ACC112 (cell line): ENCODE results near the gene ZNF423.

Experiments used
- H2AFZ ChIP-seq: fragments of 200-600 bp; sonication (generic); one replicate; pipeline ENCODE4 v1.6.0; 2017; ENCODE audit warnings: antibody characterized with exemption, low read length; ENCODE audit not compliant: unreplicated experiment
- H3K27ac ChIP-seq: fragments of 200-600 bp; sonication (generic); 2 replicates; pipeline ENCODE4 v1.5.1; 2014; ENCODE audit warnings: low read depth, mild to moderate bottlenecking, antibody characterized with exemption, low read length, moderate library complexity
- H3K27me3 ChIP-seq: fragments of 200-600 bp; sonication (generic); 2 replicates; pipeline ENCODE4 v1.6.1; 2014; ENCODE audit warnings: mild to moderate bottlenecking, antibody characterized with exemption, low read length, moderate library complexity, mixed read lengths; ENCODE audit not compliant: insufficient read depth
- H3K36me3 ChIP-seq: fragments of 200-600 bp; sonication (generic); 2 replicates; pipeline ENCODE4 v1.6.1; 2016; ENCODE audit warnings: mild to moderate bottlenecking, antibody characterized with exemption, low read length, moderate library complexity, mixed read lengths; ENCODE audit not compliant: insufficient read depth
- H3K4me1 ChIP-seq: fragments of 200-600 bp; sonication (generic); one replicate; pipeline ENCODE4 v1.6.1; 2016; ENCODE audit warnings: low read length, mixed read lengths; ENCODE audit not compliant: insufficient read depth, unreplicated experiment, control insufficient read depth
- H3K4me3 ChIP-seq: fragments of 200-600 bp; sonication (generic); 2 replicates; pipeline ENCODE4 v1.5.1; 2014; ENCODE audit warnings: mild to moderate bottlenecking, low read depth, low read length
- H3K79me2 ChIP-seq: fragments of 200-600 bp; sonication (generic); one replicate; pipeline ENCODE4 v1.6.0; 2016; ENCODE audit warnings: low read length; ENCODE audit not compliant: control insufficient read depth, unreplicated experiment, insufficient read depth

The ZNF423 gene

GRCh38 chr16:49643429-49644144 is 212.3 kb downstream of the ZNF423 start:
- H3K27ac ChIP-seq, result peak overlapping the region; percentile 94
- 0 out of 2 replicates have a peak, but pooled peaks cover 9% of the 10 kb centered on the region for H3K36me3 ChIP-seq
- peak overlapping the region; percentile 53 for H3K4me3 ChIP-seq
- peaks cover 43% of the 10 kb centered on the region for H3K4me1 ChIP-seq
- no peaks in the 10 kb centered on the region for H3K27me3 ChIP-seq
- no peaks in the 10 kb centered on the region for H3K79me2 ChIP-seq
- peak overlapping the region; percentile 4 for H2AFZ ChIP-seq

DNA sequence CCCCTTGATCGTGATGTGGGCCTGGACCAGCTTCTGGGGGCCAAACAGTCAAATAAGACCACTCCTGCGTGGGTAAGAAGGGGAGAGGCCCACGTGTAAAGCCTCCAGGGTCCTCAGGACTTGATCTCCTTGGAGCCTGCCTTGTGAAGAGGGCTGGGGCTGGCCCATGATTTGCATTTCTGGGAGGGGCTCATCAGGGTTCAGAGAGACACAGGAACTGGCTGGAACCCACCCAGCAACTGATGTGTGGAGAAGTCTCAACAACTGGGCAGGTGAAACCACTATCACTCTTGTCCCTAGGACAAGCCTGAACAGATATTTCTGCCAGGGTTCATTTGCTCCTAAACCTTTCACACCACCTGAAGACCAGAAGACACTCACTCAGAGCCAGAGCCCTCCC is 214.7 kb downstream of the ZNF423 start:
- no peaks in the 10 kb centered on the region for H3K79me2 ChIP-seq
- H3K36me3 ChIP-seq, result 0 out of 2 replicates have a peak, but pooled peaks cover 3% of the 10 kb centered on the region
- H3K27me3 ChIP-seq, result no peaks in the 10 kb centered on the region
- no peak overlapping the region for H2AFZ ChIP-seq
- peaks cover 43% of the 10 kb centered on the region for H3K4me1 ChIP-seq
- H3K4me3 ChIP-seq, result no peak overlapping the region
- H3K27ac ChIP-seq, result no peak overlapping the region

DNA sequence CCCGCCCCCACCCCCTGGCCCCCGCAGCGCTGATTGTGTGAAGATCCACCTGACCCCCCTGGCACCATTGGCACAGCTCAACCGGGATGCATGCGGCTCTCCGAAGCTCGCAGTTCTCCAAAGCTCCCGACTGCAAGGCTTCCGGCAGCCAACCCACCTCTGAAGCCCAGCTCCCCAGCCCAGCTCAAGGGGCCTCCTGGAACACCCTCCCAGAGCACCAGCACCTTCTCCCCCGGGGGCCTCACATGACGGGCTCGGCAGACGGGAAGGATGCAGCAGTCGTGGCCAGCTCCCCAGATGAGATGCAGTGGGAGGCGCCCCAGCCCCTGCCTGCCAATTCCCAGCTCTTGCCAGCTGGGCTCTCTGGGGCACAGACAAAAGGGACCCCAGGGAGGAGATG is 215.3 kb downstream of the ZNF423 start:
- H2AFZ ChIP-seq, result no peak overlapping the region
- peaks cover 43% of the 10 kb centered on the region for H3K4me1 ChIP-seq
- no peak overlapping the region for H3K27ac ChIP-seq
- H3K27me3 ChIP-seq, result no peaks in the 10 kb centered on the region
- 0 out of 2 replicates have a peak, but pooled peaks cover 3% of the 10 kb centered on the region for H3K36me3 ChIP-seq
- H3K79me2 ChIP-seq, result no peaks in the 10 kb centered on the region
- H3K4me3 ChIP-seq, result no peak overlapping the region

GRCh38 chr16:49639739-49640431 is 216.0 kb downstream of the ZNF423 start:
- H3K27ac ChIP-seq, result peak overlapping the region; percentile 71
- no peaks in the 10 kb centered on the region for H3K36me3 ChIP-seq
- H3K4me1 ChIP-seq, result peaks cover 43% of the 10 kb centered on the region
- peak overlapping the region; percentile 56 for H2AFZ ChIP-seq
- no peaks in the 10 kb centered on the region for H3K79me2 ChIP-seq
- H3K4me3 ChIP-seq, result 0 out of 2 replicates have a peak overlapping the region, but pooled peaks have one; percentile 8
- H3K27me3 ChIP-seq, result no peaks in the 10 kb centered on the region

DNA sequence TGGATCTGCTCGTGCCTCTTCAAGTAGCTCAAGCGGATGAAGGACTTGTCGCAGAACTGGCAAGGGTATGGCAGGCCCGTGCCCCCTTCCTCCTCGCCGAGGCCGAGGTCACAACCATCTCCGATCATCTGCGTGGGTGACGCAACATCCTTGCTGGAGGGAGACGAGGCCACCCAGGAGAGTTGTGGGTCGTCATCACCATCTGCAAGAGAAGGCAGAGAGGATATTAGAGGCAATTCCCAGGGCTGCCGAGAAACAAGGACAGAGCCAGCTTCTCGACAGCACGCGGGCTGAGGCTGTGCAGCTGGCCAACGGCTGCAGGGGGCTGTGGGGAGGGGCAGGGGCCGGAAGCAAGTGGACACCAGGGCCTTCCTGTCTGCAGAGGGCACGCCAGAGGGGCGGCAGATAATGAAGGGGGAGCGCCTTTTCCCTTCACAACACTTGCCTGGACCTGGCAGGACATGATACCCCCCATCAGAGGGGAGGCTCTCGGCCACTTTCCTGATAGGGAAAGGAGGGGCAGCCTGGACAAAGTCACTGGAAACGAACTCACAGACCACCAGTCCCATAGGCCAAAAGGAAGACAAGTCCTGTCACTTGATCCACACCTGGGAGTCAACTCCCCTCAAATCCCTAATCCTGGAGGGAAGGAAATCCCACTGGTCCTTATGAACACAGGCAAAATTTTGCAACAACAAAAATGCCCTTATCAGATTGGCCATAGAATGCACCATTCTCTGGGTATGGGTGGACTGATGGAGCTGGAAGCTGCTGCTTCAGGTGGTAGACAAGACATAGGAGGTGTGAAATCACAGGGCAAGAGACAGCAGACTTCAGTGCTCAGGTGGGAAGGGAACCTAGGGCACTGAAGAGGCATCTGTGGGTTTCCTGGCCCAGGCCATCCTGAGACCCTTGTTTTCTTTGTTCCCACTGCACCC is 217.0 kb downstream of the ZNF423 start:
- H3K4me1 ChIP-seq, result peaks cover 38% of the 10 kb centered on the region
- no peak overlapping the region for H2AFZ ChIP-seq
- H3K27ac ChIP-seq, result peak overlapping the region; percentile 71
- no peaks in the 10 kb centered on the region for H3K27me3 ChIP-seq
- H3K36me3 ChIP-seq, result no peaks in the 10 kb centered on the region
- H3K4me3 ChIP-seq, result no peak overlapping the region
- no peaks in the 10 kb centered on the region for H3K79me2 ChIP-seq

DNA sequence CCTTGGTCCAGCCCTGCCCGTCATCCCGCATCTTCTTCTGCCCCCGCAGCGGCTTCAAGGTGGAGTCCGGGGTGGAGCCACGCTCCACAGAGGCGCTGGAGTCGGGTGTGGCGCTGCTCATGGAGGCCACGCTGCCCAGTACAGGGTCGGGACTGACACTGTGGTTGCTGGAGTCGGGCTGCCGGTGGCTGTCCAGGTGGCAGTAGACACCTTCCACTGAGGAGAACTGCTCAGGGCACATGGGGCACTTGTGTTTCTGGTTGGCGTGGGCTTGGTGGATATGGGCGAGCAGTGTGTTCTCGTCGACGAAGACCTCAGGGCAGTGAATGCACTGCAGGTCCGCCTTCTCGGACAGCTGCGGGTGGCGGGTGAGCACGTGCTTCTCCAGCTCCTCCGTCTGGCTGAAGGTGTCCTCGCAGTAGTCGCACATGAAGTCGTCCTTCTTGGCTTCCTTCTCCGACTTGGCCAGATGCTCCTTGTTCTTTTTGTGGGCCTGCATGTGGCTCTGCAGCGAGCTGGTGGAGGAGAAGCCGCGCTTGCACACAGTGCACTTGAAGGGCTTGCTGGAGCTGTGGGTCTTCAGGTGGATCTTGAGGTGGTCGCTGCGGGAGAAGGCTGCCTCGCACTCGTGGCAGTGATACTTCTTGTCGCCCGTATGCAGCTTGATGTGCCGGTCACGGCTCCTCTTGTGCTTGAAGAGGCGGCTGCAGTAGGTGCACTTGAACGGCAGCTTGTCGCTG is 217.8 kb downstream of the ZNF423 start:
- Histone ChIP-seq H3K4me3 (no peak overlapping the region), H3K27me3 (no peaks in the 10 kb centered on the region)

DNA sequence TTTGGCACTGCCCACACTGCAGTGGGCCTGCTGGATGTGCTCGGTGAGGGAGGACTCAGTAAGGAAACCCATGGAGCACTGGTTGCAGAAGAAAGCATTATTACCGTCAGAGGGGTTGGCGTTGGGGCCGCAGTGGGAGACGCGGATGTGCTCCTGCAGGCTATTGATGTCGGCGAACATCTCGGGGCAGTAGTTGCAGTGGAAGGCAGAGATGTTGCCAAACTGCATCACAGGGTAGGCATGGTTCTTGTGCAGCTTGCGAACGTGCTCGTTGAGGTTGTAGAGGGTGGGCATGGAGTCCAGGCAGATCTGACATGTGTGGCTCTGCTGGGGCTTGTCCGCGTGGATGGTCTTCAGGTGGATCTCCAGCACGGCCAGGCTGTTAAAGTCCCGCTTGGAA is 218.4 kb downstream of the ZNF423 start:
- H2AFZ ChIP-seq, result no peak overlapping the region
- peaks cover 28% of the 10 kb centered on the region for H3K4me1 ChIP-seq
- H3K79me2 ChIP-seq, result no peaks in the 10 kb centered on the region
- no peaks in the 10 kb centered on the region for H3K27me3 ChIP-seq
- H3K4me3 ChIP-seq, result no peak overlapping the region
- H3K27ac ChIP-seq, result no peak overlapping the region
- H3K36me3 ChIP-seq, result no peaks in the 10 kb centered on the region

More for the DNA sequence above, 217.8 kb downstream of the ZNF423 start:
- Histone ChIP-seq H3K4me1 (peaks cover 32% of the 10 kb centered on the region), H3K36me3 (no peaks in the 10 kb centered on the region), H3K79me2 (no peaks in the 10 kb centered on the region), H2AFZ (no peak overlapping the region), H3K27ac (no peak overlapping the region)

GRCh38 chr16:49636608-49637007 is 219.3 kb downstream of the ZNF423 start:
- Histone ChIP-seq H3K4me1 (peaks cover 30% of the 10 kb centered on the region), H3K4me3 (no peak overlapping the region), H3K27me3 (no peaks in the 10 kb centered on the region), H3K27ac (no peak overlapping the region), H3K79me2 (no peaks in the 10 kb centered on the region), H2AFZ (no peak overlapping the region), H3K36me3 (no peaks in the 10 kb centered on the region)

DNA sequence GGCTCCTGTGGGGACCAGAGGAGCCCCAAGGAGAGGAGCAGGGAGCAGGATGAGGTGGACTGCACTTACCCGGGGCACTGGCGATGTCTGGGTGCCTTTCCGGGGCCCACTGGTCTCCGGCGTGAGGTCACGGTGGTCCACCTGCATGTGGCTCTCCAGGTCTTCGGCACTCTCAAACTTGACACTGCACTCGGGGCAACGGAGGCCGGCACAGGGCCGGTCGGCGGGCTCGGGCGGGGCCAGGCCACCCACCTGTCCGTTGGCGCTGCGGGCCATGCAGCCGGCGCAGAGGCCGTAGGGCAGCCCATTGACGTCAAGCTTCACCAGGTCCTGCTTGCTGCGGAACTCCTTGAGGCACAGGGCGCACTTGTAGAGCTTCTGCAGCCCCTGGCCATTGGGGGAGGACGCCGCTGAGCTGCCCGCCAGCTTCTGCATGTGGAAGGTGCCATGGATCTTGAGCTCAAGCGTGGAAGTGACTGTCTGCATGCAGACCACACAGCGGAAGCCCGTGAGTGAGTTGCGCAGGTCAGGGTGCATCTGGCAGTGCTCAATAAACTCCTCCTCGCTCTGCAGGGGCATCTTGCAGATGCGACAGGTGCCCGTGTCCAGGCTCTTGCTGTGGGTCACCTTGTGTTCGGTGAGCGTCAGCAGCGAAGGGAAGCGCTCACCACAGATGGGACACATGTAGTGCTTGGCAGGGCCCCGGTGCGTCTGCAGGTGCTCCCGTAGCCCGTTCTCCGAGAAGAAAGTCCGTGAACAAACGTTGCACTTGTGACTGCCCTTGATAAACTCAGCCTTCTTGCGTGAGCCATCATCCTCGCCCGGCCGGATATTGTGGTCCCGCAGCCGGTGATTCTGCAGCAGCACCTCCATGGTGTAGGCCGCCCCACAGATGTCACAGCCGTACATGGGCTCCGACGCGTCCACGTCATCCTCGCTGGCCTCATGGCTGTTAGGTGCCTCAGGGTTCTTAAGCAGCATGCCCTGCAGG is 220.0 kb downstream of the ZNF423 start:
- H3K27ac ChIP-seq, result no peak overlapping the region
- H3K27me3 ChIP-seq, result no peaks in the 10 kb centered on the region
- no peaks in the 10 kb centered on the region for H3K79me2 ChIP-seq
- H3K4me1 ChIP-seq, result peaks cover 28% of the 10 kb centered on the region
- H2AFZ ChIP-seq, result no peak overlapping the region
- H3K4me3 ChIP-seq, result no peak overlapping the region
- no peaks in the 10 kb centered on the region for H3K36me3 ChIP-seq
